ENCODE results near the gene CAND1. TPM values are rescaled to one million over a fixed set of nuclear protein-coding genes. Genes with fewer than 3 reads are reported as not detected.

Gene CAND1
- total and polyA plus RNA-seq, 2 of the 8 experiments (the other 6 are each of a cell fraction or from before 2014, with no cell fraction given), result 39.4 to 271 TPM

- TF ChIP-seq ATF2 (IDR thresholded peaks at IDR 0.05; ENCODE audit: low read length) (no peak), RAD21 (IDR thresholded peaks at IDR 0.05 in 1 of 2, conservative IDR thresholded peaks at IDR 0.05 in 1 of 2; ENCODE audit: low read depth in 2 of 2, low read length in 2 of 2) (no peak), USF2 (IDR thresholded peaks at IDR 0.05; ENCODE audit: low read length) (no peak), HDAC6 (IDR thresholded peaks at IDR 0.05; ENCODE audit: low read depth, low read length) (no peak), MAX (IDR thresholded peaks at IDR 0.05) (no peak), POLR2A (IDR thresholded peaks at IDR 0.05; ENCODE audit: control extremely low read depth in 1 of 2, low read depth in 2 of 2, low read length in 2 of 2) (no peak), CHD7 (IDR thresholded peaks at IDR 0.05; ENCODE audit: insufficient replicate concordance, low read length) (no peak)
Measured at GRCh38 chr12:67263471-67263870, 5.7 kb upstream of the CAND1 start (continued).
